Neural progenitor cell (in vitro differentiated cells): ENCODE data around the gene CA10. TPM values are rescaled to one million over a fixed set of nuclear protein-coding genes. Genes with fewer than 3 reads are reported as not detected.
A peak's percentile ranks its signal among the peaks of the same experiment; 100 is the strongest.

Experiments used
- DNase-seq: peaks from one replicate; pipeline ENCODE4 v3.0.0-alpha.2; 2016; ENCODE audit warnings: low spot score
- H2AFZ ChIP-seq: fragments of 200-600 bp; sonication (generic); replicated peaks from 2 replicates; pipeline ENCODE4 v1.6.1; 2016; ENCODE audit warnings: antibody characterized with exemption
- H3F3A ChIP-seq: fragments of 200-600 bp; sonication (generic); 2 replicates; pipeline ENCODE4 v1.6.1; 2016; ENCODE audit warnings: antibody characterized with exemption, low read depth
- H3K27ac ChIP-seq: fragments of 200-600 bp; sonication (generic); 2 replicates; pipeline ENCODE4 v1.5.1; 2016; ENCODE audit warnings: mild to moderate bottlenecking
- H3K27me3 ChIP-seq: fragments of 200-600 bp; sonication (generic); 2 replicates; pipeline ENCODE4 v1.6.1; 2016; ENCODE audit warnings: mild to moderate bottlenecking, moderate library complexity
- H3K36me3 ChIP-seq: fragments of 200-600 bp; sonication (generic); 2 replicates; pipeline ENCODE4 v1.5.1; 2016
- H3K4me1 ChIP-seq: fragments of 200-600 bp; sonication (generic); 2 replicates; pipeline ENCODE4 v1.6.1; 2016; ENCODE audit warnings: mixed run types
- H3K4me2 ChIP-seq: fragments of 200-600 bp; sonication (generic); 2 replicates; pipeline ENCODE4 v1.6.1; 2016
- H3K4me3 ChIP-seq: fragments of 200-600 bp; sonication (generic); 2 replicates; pipeline ENCODE4 v1.5.1; 2016
- H3K79me2 ChIP-seq: fragments of 200-600 bp; sonication (generic); 2 replicates; pipeline ENCODE4 v1.6.1; 2016; ENCODE audit warnings: low read depth
- H3K9ac ChIP-seq: fragments of 200-600 bp; sonication (generic); 2 replicates; pipeline ENCODE4 v1.6.1; 2016
- H3K9me3 ChIP-seq: fragments of 200-600 bp; sonication (generic); 2 replicates; pipeline ENCODE4 v1.5.1; 2016; ENCODE audit warnings: low read depth
- H4K20me1 ChIP-seq: fragments of 200-600 bp; sonication (generic); 2 replicates; pipeline ENCODE4 v1.6.1; 2016; ENCODE audit warnings: low read depth
- H3K27ac Mint-ChIP-seq: 3 replicates; pipeline ENCODE4 v1.8.0; 2021; ENCODE audit warnings: mixed read lengths
- H3K27me3 Mint-ChIP-seq: 2 replicates; pipeline ENCODE4 v1.8.0; 2022; ENCODE audit warnings: low read depth, mild to moderate bottlenecking, inconsistent platforms, moderate library complexity, mixed read lengths; ENCODE audit not compliant: insufficient read depth
- H3K36me3 Mint-ChIP-seq: 3 replicates; pipeline ENCODE4 v1.8.0; 2021; ENCODE audit warnings: mixed read lengths
- H3K4me1 Mint-ChIP-seq: 3 replicates; pipeline ENCODE4 v1.8.0; 2021; ENCODE audit warnings: mixed read lengths
- H3K4me3 Mint-ChIP-seq: 3 replicates; pipeline ENCODE4 v1.8.0; 2021; ENCODE audit warnings: mild to moderate bottlenecking, moderate library complexity, mixed read lengths
- H3K9me3 Mint-ChIP-seq: 3 replicates; pipeline ENCODE4 v1.8.0; 2020; ENCODE audit warnings: mixed read lengths
- CTCF ChIP-seq: fragments of 200-600 bp; sonication (generic); IDR thresholded peaks from 2 replicates; pipeline ENCODE4 v1.5.1; 2017; ENCODE audit warnings: antibody characterized with exemption, mild to moderate bottlenecking
- EZH2 ChIP-seq: fragments of 200-600 bp; sonication (generic); IDR thresholded peaks from 2 replicates; pipeline ENCODE4 v1.6.1; 2017; ENCODE audit warnings: antibody characterized with exemption, mild to moderate bottlenecking, moderate library complexity
- EZH2phosphoT487 ChIP-seq: fragments of 200-600 bp; sonication (generic); IDR thresholded peaks from 2 replicates; pipeline ENCODE4 v1.6.1; 2017; ENCODE audit warnings: antibody characterized with exemption
- total RNA-seq: library from RNA; depleted of rRNA; stranded (reverse); fragments of >200 nt; gene quantifications from 2 replicates; pipeline ENCODE4 v1.2.3, GENCODE V29; 2015; ENCODE audit warnings: low replicate concordance

CA10 gene
- total RNA-seq, 1 donor from 2014 or later = 0.65 TPM

DNA sequence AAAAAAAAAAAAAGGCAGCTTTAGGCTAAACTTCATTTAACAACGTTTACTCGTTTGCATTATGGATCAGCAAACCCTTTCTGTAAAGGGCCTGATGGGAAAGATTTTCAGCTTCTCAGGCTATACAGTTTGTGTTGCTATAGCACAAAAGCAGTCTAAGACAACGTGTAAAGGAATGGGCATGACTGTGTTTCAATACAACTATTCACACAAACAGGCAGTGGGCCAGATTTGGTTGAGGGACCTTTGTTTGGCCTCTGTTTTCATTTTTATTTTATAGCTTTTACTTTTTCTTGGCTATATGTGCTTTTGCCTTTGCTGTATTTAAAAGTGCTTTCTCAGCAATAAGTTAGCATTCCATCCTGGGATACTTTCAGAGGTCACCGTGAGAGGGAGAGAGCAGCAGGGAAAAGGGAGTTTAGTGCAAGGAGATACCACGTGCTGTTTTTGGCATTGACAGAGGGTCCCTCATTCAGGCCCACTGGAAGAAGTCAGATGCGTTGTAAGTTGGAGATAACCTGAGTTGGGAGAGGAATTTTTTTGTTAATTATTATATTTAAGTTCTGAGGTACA is 562.6 kb downstream of the CA10 start:
- Histone ChIP-seq H3K9ac (no peak overlapping the region), H3K36me3 (no peaks in the 10 kb centered on the region), H3K79me2 (no peaks in the 10 kb centered on the region), H4K20me1 (no peaks in the 10 kb centered on the region), H3K9me3 (no peaks in the 10 kb centered on the region), H3F3A (no peaks in the 10 kb centered on the region), H3K27ac (no peak overlapping the region), H2AFZ (peak overlapping the region; percentile 20), H3K4me1 (no peaks in the 10 kb centered on the region), H3K4me3 (no peak overlapping the region), H3K27me3 (no peaks in the 10 kb centered on the region), H3K4me2 (no peak overlapping the region)
- Mint-ChIP-seq H3K4me1 (no peaks in the 10 kb centered on the region), H3K4me3 (no peak overlapping the region), H3K27ac (no peak overlapping the region), H3K36me3 (no peaks in the 10 kb centered on the region), H3K9me3 (peaks cover 5% of the 10 kb centered on the region), H3K27me3 (peaks cover 8% of the 10 kb centered on the region)
- no peak for DNase-seq
- TF ChIP-seq EZH2phosphoT487 = no peak

GRCh38 chr17:51590071-51590656 is 568.4 kb downstream of the CA10 start:
- no peaks in the 10 kb centered on the region for H3K4me1 ChIP-seq
- no peak overlapping the region for H3K4me2 ChIP-seq
- H3K9me3 Mint-ChIP-seq = peaks cover 19% of the 10 kb centered on the region
- H3K4me1 Mint-ChIP-seq = no peaks in the 10 kb centered on the region
- peaks cover 3% of the 10 kb centered on the region for H3K9me3 ChIP-seq
- H4K20me1 ChIP-seq = no peaks in the 10 kb centered on the region
- DNase-seq = no peak
- H3K27me3 Mint-ChIP-seq = peaks cover 7% of the 10 kb centered on the region
- TF ChIP-seq EZH2phosphoT487 (no peak), CTCF (no peak), EZH2 (no peak)
- no peaks in the 10 kb centered on the region for H3K79me2 ChIP-seq
- no peak overlapping the region for H3K27ac Mint-ChIP-seq
- H3K27ac ChIP-seq = no peak overlapping the region
- no peak overlapping the region for H2AFZ ChIP-seq
- no peaks in the 10 kb centered on the region for H3K36me3 ChIP-seq
- H3K4me3 ChIP-seq = no peak overlapping the region
- H3K36me3 Mint-ChIP-seq = peaks cover 3% of the 10 kb centered on the region
- H3K4me3 Mint-ChIP-seq = no peak overlapping the region
- H3F3A ChIP-seq = no peaks in the 10 kb centered on the region
- H3K27me3 ChIP-seq = no peaks in the 10 kb centered on the region
- no peak overlapping the region for H3K9ac ChIP-seq

DNA sequence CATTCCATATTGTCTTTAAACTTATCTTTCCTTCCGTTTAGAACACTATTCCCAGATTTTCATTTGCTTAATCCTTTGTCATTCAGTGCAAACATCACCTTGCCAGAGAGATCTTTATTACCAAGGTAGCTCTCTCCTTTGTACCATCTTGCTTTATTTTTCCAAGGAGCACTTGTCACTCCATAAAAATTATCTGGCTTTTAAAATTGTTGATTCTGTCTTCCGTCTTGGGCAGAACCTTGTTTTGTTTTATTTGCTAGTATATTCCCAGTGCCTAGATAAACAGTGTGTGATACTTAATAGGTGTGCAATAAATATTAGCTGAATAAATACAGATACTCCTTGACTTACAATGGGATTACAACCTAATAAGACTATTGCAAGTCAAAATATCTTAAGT is 570.5 kb downstream of the CA10 start:
- Histone ChIP-seq H3K4me3 (no peak overlapping the region), H4K20me1 (no peaks in the 10 kb centered on the region), H3K4me1 (no peaks in the 10 kb centered on the region), H3K9ac (no peak overlapping the region), H3K27me3 (no peaks in the 10 kb centered on the region), H3F3A (no peaks in the 10 kb centered on the region), H3K4me2 (no peak overlapping the region), H3K27ac (no peak overlapping the region), H2AFZ (no peak overlapping the region), H3K9me3 (peaks cover 3% of the 10 kb centered on the region), H3K36me3 (no peaks in the 10 kb centered on the region), H3K79me2 (no peaks in the 10 kb centered on the region)
- Mint-ChIP-seq H3K36me3 (peaks cover 3% of the 10 kb centered on the region), H3K4me3 (no peak overlapping the region), H3K27me3 (peaks cover 7% of the 10 kb centered on the region), H3K4me1 (no peaks in the 10 kb centered on the region), H3K9me3 (peaks cover 19% of the 10 kb centered on the region), H3K27ac (no peak overlapping the region)
- TF ChIP-seq EZH2phosphoT487 (no peak), EZH2 (no peak), CTCF (no peak)
- no peak for DNase-seq

DNA sequence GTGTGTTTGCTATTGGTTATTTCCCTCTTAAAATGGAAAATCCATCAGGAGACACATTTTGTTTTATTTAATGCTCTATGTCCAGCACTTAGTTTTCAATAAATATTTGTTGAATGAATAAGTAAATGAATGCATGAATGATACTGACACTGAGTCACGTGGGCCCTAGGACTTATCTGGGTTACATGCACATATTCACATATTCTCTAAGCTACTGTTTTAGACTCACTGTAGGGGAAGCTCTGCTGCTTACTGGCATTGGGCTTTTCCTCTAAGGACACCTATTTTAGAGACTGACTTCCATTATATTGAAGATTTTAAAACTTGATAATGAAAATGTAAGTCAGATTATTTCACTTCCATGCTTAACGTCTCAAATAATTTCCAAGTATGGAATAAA is 571.0 kb downstream of the CA10 start:
- H3K4me3 ChIP-seq = no peak overlapping the region
- no peaks in the 10 kb centered on the region for H3K4me1 ChIP-seq
- no peaks in the 10 kb centered on the region for H3K79me2 ChIP-seq
- Mint-ChIP-seq H3K9me3 (peaks cover 19% of the 10 kb centered on the region), H3K27ac (no peak overlapping the region), H3K4me3 (no peak overlapping the region), H3K36me3 (peaks cover 3% of the 10 kb centered on the region), H3K27me3 (peaks cover 7% of the 10 kb centered on the region), H3K4me1 (no peaks in the 10 kb centered on the region)
- no peaks in the 10 kb centered on the region for H3K36me3 ChIP-seq
- H3K9ac ChIP-seq = no peak overlapping the region
- TF ChIP-seq EZH2phosphoT487 (no peak), CTCF (no peak), EZH2 (no peak)
- no peak overlapping the region for H2AFZ ChIP-seq
- H4K20me1 ChIP-seq = no peaks in the 10 kb centered on the region
- H3K4me2 ChIP-seq = no peak overlapping the region
- no peaks in the 10 kb centered on the region for H3F3A ChIP-seq
- H3K27ac ChIP-seq = no peak overlapping the region
- H3K9me3 ChIP-seq = peaks cover 3% of the 10 kb centered on the region
- DNase-seq = no peak
- no peaks in the 10 kb centered on the region for H3K27me3 ChIP-seq
